ENCODE data around the gene FOXP1.

FOXP1 gene

GRCh38 chr3:71051893-71052687 is 531.4 kb downstream of the FOXP1 start:
- no peak for DNase-seq

DNA sequence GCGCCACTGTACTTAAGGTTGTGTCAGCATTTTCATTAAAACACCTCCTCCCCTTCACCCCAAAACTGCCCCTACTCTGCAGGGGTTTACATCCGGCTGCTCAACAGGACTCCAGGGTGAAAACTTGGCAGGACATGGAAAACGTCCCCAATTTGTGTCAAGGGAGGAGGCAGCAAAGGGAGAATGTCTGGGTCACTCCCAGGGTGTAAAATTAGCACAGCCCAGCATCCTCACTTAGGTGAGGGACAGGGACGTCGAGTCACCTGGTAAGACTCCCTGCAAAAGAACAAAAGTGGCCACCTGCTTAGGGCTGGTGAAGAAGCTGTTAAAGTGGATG is 532.3 kb downstream of the FOXP1 start:
- peak in 1 of 14 donors; percentile 36 for DNase-seq

DNA sequence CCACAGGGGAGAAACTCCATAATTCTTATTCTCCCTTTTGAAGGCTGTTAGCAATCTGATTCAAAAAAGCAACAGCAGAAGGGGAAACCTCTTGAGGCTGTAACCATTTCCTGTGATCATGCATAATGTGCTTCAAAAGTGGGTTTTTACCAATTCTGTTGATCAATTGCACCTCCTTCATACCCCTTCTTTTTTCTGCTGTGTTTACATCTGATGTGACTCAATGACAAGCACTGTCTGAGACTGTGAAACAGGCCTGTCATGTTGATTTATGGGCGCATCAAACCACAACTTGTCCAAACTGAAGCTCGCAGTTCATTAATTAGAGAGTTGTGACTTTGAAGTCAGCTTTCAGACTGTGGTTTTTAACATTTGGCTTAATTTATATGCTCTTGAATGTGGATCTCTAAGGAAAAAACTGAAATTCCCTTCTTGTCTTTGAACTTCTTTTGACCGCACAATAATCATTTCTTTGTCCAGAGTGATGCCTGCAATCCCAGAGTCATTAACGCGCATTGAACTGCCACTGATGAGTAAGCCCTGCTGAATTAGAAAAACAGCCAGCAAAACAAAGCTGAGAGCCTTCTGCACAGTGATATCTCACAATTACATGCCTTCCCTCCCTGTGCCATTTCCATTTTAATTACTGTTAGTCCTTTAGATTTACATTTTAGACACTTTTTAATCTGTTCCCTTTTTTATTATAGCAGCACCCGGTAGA is 532.8 kb downstream of the FOXP1 start:
- peak in 5 of 14 donors; percentile 34 to 45 (median 37) for DNase-seq

DNA sequence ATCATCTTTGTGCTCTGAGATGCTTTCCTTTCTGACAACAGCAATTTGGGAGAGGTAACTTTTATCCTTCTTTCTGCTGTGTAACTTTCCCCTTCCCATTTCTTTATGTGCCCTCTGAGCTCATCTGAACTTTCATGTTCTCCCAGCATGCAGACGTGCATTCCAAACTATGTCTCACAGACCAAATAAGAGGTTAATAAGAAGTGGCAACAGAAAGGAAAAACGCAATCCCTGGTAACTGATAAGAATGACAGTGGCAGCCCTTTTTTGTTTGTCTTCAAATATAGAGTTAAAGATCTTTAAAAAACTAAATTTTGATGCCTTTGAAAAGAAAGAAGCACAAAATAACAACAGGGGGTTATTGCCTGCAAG is 533.4 kb downstream of the FOXP1 start:
- no peak for DNase-seq

GRCh38 chr3:71048948-71049347 is 534.6 kb downstream of the FOXP1 start:
- DNase-seq, result no peak

DNA sequence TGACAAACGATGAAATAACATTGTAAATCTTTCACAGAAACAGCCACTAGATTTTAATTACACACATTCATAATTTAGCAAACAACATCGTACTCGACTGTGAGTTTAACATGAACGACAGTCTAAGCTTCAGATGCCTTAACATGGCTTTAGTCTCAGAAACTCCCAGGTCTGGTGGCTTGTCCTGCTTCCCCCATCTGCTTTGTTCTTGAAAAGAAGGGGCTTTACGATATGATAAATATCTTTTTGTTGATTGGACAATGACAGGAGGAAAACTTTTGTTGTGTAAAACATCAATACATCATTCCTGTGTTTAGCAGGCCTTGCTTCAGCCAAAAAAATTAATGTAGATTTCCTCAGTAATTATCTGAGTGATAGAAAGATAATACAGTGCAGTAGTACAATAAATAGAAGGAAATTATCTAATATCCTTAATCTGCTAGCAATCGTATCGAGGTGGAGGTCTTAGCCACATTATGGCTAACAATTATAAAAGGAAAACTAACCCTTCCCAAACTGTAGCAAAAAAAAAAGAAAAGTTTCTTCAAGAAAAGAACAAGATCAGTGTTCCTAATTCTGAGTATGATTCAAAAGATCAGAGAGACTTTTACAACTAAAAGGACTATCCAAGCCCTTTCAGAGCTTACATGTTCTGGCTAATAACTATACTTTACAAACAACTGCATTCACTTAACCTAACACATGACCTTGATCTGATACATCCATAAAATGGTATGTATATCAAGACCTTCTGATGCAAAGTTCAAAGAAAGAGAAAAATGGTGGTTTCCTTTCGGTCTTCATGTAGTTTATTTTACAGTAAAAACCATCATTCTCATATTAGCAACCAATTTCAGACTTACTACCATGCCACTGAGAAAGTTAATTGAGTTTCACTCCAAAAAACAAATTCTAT is 535.7 kb downstream of the FOXP1 start:
- DNase-seq, result no peak

DNA sequence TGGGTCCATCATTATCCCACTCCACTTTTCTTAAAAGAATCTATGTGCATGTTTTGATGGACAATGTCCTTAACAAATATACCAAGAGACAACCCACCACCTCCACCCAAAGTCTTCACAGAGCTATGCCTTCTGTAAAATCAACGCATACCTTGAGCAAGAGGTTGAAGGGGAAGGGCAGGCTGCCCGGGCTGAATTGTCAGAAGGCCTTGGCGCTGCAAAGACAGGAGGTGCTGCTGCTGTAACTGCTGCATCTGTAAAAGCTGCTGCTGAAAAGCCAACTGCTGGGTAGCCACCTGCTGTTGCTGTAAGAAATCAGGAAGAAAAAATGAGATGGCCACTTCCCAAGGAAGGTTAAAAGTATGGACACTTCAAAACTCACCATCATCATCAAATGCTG is 536.7 kb downstream of the FOXP1 start:
- DNase-seq, result no peak

- no peak for DNase-seq
Observed at GRCh38 chr3:71045917-71046282, 537.6 kb downstream of the FOXP1 start.

DNA sequence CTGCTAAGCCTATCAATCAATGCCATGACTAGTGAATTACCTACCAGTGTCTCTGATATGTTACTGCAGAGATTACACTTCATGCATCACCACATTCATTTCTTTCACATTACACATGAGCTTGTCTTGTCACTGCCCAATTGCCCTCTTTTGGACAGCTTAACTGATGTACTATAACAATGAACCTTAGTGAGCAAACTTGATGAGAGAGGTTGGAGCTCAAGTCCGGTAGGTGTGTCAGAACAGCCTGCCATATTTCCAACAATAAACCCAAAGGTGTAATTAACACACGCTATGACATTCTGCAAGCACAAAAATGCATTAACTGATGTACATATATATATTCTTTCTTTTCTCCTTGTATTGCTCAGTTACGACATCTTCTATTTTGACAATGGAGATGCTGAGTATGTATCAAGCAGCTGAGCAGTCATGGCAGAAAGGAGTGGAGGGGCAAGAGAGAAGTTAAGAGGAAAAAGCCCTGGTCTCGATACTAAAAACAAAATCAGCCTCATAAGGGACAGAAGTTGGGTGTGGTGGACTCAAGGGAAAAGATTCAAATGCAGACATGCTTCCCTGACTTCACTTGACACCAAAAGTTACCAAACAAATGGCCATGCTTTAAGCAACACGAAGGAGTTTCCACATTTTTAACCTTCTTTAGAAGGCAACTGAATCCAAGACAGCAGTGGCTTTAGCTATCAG is 538.2 kb downstream of the FOXP1 start:
- no peak for DNase-seq

DNA sequence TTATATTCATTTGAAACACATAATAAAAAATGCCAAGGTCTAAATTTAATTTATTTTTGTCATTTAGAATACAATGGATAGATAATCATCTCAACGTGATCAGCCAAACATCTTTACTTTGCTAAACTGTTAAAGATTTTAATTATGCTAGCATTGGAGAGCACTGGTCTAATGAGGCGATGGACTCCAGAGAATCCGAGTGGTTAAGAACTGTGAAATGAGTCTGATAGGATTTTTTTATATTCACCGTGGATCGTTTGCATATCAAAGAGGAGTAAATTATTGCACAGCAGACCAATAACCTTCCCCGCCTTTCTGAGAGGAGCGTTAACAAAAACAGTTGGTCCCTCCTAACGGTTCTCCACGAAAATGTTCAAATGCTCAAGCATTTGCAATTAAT is 540.8 kb downstream of the FOXP1 start:
- no peak for DNase-seq

GRCh38 chr3:71041371-71041770 is 542.2 kb downstream of the FOXP1 start:
- no peak for DNase-seq

DNA sequence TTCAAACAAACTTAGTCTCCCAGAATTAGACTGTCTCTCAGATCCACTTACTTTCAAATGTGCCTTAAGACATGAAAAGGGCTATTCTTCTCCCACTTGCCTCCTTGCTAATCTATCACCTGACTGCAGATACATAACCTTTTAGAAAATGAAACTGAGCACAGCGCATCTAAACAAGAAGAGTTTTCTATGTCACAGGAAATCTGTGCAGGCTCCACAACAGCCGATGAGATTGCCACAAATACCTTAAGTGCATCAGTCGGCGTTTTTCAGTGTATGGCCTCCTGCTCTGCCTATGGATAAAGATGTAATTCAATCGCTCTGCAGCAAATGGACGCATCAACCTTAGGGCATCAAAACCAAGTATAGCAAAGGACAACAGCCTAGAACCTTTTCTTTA is 544.2 kb downstream of the FOXP1 start:
- no peak for DNase-seq

DNA sequence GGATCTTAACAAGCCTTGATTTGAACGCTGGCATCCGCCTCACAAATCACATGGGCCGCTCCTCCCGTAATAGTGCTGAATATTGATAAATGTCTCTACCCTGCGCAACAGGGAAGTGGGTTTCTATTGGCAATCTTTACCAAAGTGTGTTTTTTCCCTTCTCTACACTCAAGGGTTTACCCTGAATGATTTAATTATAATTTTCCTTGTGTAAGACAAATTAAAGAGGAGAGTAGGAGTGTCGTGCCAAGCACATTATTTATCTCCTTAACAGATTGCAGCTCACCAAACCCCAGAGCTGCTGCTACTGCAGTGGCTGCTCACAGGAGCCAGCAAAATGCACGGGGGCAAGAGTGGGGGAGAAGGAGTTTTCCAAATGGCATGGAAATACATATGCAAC is 545.8 kb downstream of the FOXP1 start:
- DNase-seq, result no peak

GRCh38 chr3:71035886-71036285 is 547.6 kb downstream of the FOXP1 start:
- DNase-seq, result no peak

GRCh38 chr3:71035314-71035713 is 548.2 kb downstream of the FOXP1 start:
- no peak for DNase-seq

DNA sequence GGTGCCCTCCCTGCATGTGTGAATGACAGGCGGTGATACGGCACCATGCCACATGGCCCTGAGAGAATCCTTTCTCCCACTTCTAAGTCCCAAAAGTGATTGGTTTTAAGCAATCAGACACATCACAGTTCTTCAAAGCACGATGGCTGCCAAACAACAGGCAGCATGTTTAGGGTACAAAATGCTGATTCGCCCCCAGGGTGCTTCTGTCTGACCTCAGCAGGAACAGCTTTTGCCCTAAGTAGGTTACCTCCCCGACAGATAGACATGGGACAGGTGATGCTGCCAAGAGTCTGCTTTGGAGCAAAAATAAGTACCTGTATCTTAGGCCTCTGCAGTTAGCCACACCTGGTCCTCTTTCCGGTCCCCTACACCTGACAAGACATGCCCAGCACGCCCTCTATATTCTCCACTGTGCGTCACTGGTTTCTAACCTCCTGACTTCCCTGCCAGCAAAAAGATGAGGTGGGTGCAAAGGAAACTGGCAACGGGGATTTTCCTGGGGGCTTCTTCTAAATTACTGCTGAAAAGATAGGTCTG is 549.8 kb downstream of the FOXP1 start:
- DNase-seq, result no peak

DNA sequence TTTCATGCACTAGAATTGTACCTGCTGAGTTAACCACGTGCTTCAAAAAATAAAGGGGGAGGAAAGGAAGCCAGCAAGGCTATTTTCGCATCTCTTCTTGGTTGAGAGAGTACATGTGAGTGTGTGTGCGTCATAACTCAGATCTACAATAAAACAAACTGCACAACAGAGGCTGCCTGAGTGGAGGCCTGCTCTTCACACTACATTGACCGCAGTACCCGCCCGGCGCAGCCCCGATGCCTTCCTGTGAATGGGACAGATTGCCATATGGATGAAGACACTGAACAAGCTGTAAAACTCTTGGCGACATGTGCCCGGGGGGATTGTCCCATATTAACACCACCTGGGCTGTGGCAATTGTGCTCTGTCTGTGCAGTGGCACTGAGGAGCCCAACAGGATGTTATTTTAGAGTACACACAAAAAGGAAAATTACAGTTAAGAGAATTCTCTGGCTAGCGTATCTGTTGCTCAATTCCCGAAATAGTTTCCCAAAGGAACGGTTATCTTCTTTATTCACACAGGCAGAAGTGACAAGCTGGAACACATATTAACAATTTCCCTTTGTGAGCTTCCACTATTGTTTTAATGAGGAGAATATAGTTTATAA is 551.5 kb downstream of the FOXP1 start:
- no peak for DNase-seq

DNA sequence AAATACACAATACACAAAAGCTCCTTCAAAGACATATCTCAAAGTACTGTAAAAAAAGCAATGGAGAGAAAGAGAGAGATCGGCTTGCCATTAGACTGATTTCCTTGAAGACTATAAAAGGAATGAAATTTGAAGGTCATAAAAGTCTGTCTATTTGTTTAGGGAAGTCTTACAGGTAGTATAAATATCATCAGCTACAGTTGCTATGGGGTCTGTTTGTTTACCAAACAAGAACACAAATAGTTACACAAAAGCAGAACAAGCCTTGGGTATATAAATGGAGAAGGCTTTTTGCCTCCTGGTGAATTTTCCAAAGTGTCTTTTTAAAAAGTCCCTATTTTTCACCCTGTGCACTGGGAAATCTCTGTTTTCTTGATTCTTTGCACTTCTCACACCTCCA is 552.3 kb downstream of the FOXP1 start:
- DNase-seq, result no peak

GRCh38 chr3:71030748-71031147 is 552.8 kb downstream of the FOXP1 start:
- no peak for DNase-seq

DNA sequence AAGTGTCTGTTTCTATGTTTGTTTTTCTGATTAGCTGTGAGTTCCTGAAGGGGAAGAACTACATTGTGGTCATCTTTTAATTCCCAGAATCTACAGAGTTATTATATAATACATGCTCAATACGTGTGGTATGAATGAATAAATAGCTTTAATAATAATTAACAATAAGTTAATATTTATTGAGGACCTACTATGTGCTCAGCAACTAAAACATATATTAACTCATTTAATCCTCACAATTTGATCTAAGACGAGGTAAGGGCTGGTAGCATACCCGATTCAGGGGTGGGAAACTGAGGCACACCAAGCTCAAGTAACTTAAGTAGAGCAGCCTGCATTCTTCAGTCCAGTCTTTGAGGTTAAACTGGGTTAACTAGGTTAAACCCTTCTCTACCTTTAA is 553.8 kb downstream of the FOXP1 start:
- no peak for DNase-seq

DNA sequence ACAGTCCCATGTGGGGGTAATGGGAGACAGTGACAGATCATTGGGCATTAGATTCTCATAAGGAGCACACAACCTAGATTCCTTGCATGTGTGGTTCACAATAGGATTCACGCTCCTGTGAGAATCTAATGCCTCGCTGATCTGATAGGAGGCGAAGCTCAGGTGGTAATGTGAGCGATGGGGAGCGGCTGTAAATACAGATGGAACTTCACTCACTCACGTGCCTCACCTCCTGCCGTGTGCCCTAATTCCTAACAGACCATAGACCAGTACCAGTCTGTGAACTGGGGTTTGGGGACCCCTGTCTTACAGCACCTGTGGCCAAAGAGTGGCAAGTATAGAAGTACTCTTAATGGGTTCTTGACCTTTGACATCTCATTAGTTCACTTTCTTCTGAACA is 554.7 kb downstream of the FOXP1 start:
- no peak for DNase-seq

DNA sequence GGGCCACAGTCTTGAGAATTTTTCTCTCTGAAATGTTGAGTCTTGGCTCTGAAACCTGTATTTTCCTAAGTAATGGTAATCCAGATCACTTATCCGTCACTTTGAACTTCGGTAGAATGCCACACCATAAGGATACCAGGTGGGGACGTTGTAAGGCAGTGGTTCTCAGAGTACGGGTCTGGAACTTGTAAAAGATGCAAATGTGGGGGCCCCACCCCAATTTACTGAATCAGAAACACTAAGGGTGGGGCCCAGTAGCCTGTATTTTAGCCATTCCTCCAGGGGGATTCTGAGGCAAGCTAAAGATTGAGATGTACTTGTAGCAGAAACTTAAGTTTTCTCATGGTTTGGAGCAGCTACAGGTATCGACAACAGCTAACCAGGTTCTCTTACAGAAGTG is 555.3 kb downstream of the FOXP1 start:
- DNase-seq, result no peak
